IPS DF 6.9 (cell line): Measurements from ENCODE around the gene B9D1.

ENCODE experiments used
- DNase-seq: peaks from one replicate; pipeline ENCODE4 v3.0.0-alpha.2; 2013; ENCODE audit warnings: low read depth, low spot score
- H3K27ac ChIP-seq: one replicate; pipeline ENCODE4 v1.5.1; 2013; ENCODE audit warnings: low read length, control low read depth
- H3K27me3 ChIP-seq: 2 replicates; pipeline ENCODE4 v1.6.1; 2013; ENCODE audit warnings: mild to moderate bottlenecking, low read length; ENCODE audit not compliant: control insufficient read depth, insufficient read depth
- H3K36me3 ChIP-seq: 2 replicates; pipeline ENCODE4 v1.6.1; 2013; ENCODE audit warnings: low read length; ENCODE audit not compliant: control insufficient read depth, insufficient read depth
- H3K4me1 ChIP-seq: 2 replicates; pipeline ENCODE4 v1.6.1; 2013; ENCODE audit warnings: low read length; ENCODE audit not compliant: control insufficient read depth, insufficient read depth
- H3K4me3 ChIP-seq: 2 replicates; pipeline ENCODE4 v1.5.1; 2013; ENCODE audit warnings: mild to moderate bottlenecking, low read length
- H3K9me3 ChIP-seq: 2 replicates; pipeline ENCODE4 v1.6.1; 2013; ENCODE audit warnings: low read length, inconsistent platforms; ENCODE audit not compliant: control insufficient read depth, insufficient read depth
- WGBS: extraction: QIAGEN DNeasy Blood & Tissue Kit; methylation state at CpG from one replicate; pipeline ENCODE4 v1.1.7; 2013; ENCODE audit warnings: mixed read lengths, missing lambda C conversion rate; ENCODE audit not compliant: insufficient read length, insufficient coverage; 5-methylcytosine and 5-hydroxymethylcytosine counted together

Gene B9D1

DNA sequence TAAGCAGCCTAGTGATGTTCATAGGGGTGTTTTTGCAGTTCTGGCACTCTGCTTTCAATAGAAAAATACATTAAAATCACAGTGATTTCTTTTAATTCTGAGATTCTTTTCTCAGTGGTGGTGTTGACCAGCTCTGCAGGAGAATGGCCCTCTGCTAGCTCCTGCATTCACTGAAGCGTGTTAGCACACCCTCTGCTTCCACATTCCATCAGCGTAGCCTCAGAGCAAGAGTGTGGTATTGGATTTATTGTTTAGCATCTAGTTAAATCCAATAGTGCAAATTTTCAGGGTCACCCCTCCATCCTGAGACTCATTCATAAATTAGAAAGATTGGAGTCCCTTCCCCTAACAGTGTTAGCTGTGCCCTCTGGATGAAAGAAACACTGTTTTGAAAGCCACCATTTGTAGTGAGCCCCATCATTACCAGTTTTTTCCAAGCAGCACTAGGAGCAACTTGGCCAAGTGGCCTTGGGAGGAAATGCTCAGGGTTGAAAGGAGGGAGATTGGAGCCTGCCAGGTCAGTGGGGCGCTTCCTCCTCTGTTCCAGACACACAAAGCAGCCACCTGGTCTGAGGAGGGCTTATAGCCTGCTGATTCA is 45.7 kb downstream of the B9D1 start:
- H3K9me3 ChIP-seq, result no peaks in the 10 kb centered on the region
- H3K4me1 ChIP-seq, result peaks cover 7% of the 10 kb centered on the region
- H3K36me3 ChIP-seq, result peaks cover 15% of the 10 kb centered on the region
- no peak for DNase-seq
- no peaks in the 10 kb centered on the region for H3K27me3 ChIP-seq
- no peak overlapping the region for H3K27ac ChIP-seq
- no CpG with 5 or more reads among the region's 3 CpGs for WGBS
- H3K4me3 ChIP-seq, result no peak overlapping the region

DNA sequence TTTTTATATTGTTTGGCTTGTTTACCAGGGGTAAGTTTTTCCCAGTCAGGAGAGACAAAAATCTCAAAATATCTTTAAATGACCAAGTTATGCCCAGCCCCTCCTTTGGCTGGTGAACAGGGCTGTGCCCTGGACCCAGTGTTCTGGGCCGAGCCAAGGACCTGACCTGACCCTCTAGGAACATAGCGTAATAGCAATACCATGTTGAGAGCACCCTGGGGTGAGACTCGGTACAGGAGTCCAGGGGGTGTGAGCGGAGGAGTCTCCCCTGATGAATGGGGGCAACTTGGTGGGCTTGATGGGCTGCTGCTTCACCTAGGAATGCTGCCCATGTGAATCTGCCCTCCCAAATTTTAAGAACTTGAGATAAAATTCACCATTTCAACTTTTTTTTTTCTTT is 47.4 kb downstream of the B9D1 start:
- Histone ChIP-seq H3K9me3 (no peaks in the 10 kb centered on the region), H3K27me3 (no peaks in the 10 kb centered on the region), H3K4me3 (no peak overlapping the region), H3K36me3 (peaks cover 15% of the 10 kb centered on the region), H3K27ac (no peak overlapping the region), H3K4me1 (peaks cover 5% of the 10 kb centered on the region)
- no peak for DNase-seq
- WGBS, result no CpG with 5 or more reads among the region's 4 CpGs

- H3K27ac ChIP-seq, result no peak overlapping the region
Observed at GRCh38 chr17:19313746-19314651, 48.5 kb downstream of the B9D1 start.

GRCh38 chr17:19313066-19313745 is 49.3 kb downstream of the B9D1 start:
- no peak overlapping the region for H3K27ac ChIP-seq
- H3K9me3 ChIP-seq, result no peaks in the 10 kb centered on the region
- peaks cover 5% of the 10 kb centered on the region for H3K4me1 ChIP-seq
- no peak for DNase-seq
- WGBS, result no CpG with 5 or more reads among the region's 13 CpGs
- peaks cover 15% of the 10 kb centered on the region for H3K36me3 ChIP-seq
- no peak overlapping the region for H3K4me3 ChIP-seq
- no peaks in the 10 kb centered on the region for H3K27me3 ChIP-seq

More at GRCh38 chr17:19313746-19314651, 48.5 kb downstream of the B9D1 start:
- Histone ChIP-seq H3K4me3 (no peak overlapping the region), H3K4me1 (peaks cover 5% of the 10 kb centered on the region), H3K36me3 (peaks cover 15% of the 10 kb centered on the region), H3K9me3 (no peaks in the 10 kb centered on the region), H3K27me3 (no peaks in the 10 kb centered on the region)
- 100% methylated on average over 1 of the region's 12 CpGs for WGBS
- DNase-seq, result no peak

DNA sequence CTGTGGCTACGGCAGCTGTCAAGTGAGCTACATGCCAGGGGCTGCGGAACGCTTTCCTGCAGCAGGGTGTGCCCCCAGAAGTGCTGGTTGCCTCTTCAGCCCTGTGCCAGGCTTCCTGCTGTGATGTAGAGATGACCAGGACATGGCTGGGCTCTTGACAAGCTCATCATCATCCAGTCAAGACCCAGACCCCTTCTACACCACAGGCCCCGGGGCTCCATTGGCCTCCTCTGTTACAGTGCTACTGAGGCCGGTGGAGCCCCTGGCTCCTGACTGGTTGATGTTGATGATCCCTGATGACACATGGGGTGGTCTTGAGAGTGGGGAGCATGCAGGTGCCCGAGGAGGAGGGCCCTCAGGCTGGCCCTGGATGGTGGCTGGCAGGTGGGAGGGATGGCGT is 50.1 kb downstream of the B9D1 start:
- no peak for DNase-seq
- no peak overlapping the region for H3K4me3 ChIP-seq
- no CpG with 5 or more reads among the region's 7 CpGs for WGBS
- H3K9me3 ChIP-seq, result no peaks in the 10 kb centered on the region
- H3K27ac ChIP-seq, result no peak overlapping the region
- H3K27me3 ChIP-seq, result no peaks in the 10 kb centered on the region
- peaks cover 1% of the 10 kb centered on the region for H3K4me1 ChIP-seq
- H3K36me3 ChIP-seq, result peaks cover 15% of the 10 kb centered on the region

GRCh38 chr17:19311421-19312215 is 50.9 kb downstream of the B9D1 start:
- H3K4me3 ChIP-seq, result no peak overlapping the region
- H3K4me1 ChIP-seq, result peaks cover 1% of the 10 kb centered on the region; the same call in 1 of the 2 replicates
- H3K27me3 ChIP-seq, result no peaks in the 10 kb centered on the region
- no CpG with 5 or more reads among the region's 6 CpGs for WGBS
- no peak overlapping the region for H3K27ac ChIP-seq
- H3K9me3 ChIP-seq, result no peaks in the 10 kb centered on the region
- peaks cover 15% of the 10 kb centered on the region for H3K36me3 ChIP-seq
- DNase-seq, result no peak

GRCh38 chr17:19311016-19311415 is 51.5 kb downstream of the B9D1 start:
- no peaks in the 10 kb centered on the region for H3K27me3 ChIP-seq

GRCh38 chr17:19310151-19310550 is 52.4 kb downstream of the B9D1 start:
- Histone ChIP-seq H3K27me3 (no peaks in the 10 kb centered on the region), H3K4me1 (no peaks in the 10 kb centered on the region)

More at GRCh38 chr17:19311016-19311415, 51.5 kb downstream of the B9D1 start:
- no peak overlapping the region for H3K27ac ChIP-seq
- H3K4me3 ChIP-seq, result no peak overlapping the region
- H3K36me3 ChIP-seq, result peaks cover 15% of the 10 kb centered on the region
- H3K4me1 ChIP-seq, result no peaks in the 10 kb centered on the region
- no CpG with 5 or more reads among the region's 5 CpGs for WGBS
- no peaks in the 10 kb centered on the region for H3K9me3 ChIP-seq
- DNase-seq, result no peak

GRCh38 chr17:19309701-19310100 is 52.8 kb downstream of the B9D1 start:
- no peaks in the 10 kb centered on the region for H3K9me3 ChIP-seq
- WGBS, result no CpG with 5 or more reads among the region's 5 CpGs
- no peaks in the 10 kb centered on the region for H3K4me1 ChIP-seq
- no peaks in the 10 kb centered on the region for H3K27me3 ChIP-seq
- no peak overlapping the region for H3K4me3 ChIP-seq
- H3K27ac ChIP-seq, result no peak overlapping the region
- DNase-seq, result no peak
- H3K36me3 ChIP-seq, result peaks cover 15% of the 10 kb centered on the region

More at GRCh38 chr17:19310151-19310550, 52.4 kb downstream of the B9D1 start:
- H3K4me3 ChIP-seq, result no peak overlapping the region
- DNase-seq, result no peak
- no peaks in the 10 kb centered on the region for H3K9me3 ChIP-seq
- no CpG with 5 or more reads among the region's 4 CpGs for WGBS
- no peak overlapping the region for H3K27ac ChIP-seq
- peaks cover 15% of the 10 kb centered on the region for H3K36me3 ChIP-seq

DNA sequence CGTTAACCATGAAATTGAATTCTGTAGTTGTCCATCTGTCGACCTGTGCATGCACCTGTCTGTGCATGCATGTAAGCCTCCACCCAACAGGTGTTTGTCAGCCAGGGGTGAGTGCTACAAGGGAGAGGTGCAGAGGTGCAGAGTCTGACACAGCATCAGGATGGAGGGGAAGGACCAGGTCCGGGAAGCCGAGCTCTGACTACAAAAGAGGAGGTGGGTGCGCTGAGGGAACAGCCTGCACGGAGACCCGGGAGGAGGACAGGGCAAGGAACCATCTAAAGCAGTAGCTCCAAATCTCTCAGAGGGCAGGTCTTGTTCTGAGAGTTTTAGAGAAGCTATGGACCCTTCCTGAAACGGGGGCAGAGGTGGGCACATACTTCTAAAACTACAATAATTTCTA is 54.1 kb downstream of the B9D1 start:
- no peak overlapping the region for H3K4me3 ChIP-seq
- no CpG with 5 or more reads among the region's 8 CpGs for WGBS
- H3K4me1 ChIP-seq, result no peaks in the 10 kb centered on the region
- H3K9me3 ChIP-seq, result no peaks in the 10 kb centered on the region
- DNase-seq, result no peak
- H3K27me3 ChIP-seq, result no peaks in the 10 kb centered on the region
- H3K27ac ChIP-seq, result no peak overlapping the region
- peaks cover 12% of the 10 kb centered on the region for H3K36me3 ChIP-seq
